Fibroblast of lung (primary cell): ENCODE measurements around the gene MRPL27. TPM values are rescaled to one million over a fixed set of nuclear protein-coding genes. Genes with fewer than 3 reads are reported as not detected.
A peak's percentile ranks its signal among the peaks of the same experiment; 100 is the strongest.

Experiments
- DNase-seq, 2 donors: peaks; one replicate each; pipeline versions ENCODE4 v3.0.0 to v3.0.0-alpha.2; 2010; ENCODE audit warnings: low read depth in 2 of 2
- H2AFZ ChIP-seq: 2 replicates; pipeline ENCODE4 v1.5.1; 2012; ENCODE audit warnings: low read length, control low read depth, inconsistent platforms
- H3K27ac ChIP-seq: 2 replicates; pipeline ENCODE4 v1.5.1; 2011; ENCODE audit warnings: low read length, control low read depth; ENCODE audit not compliant: insufficient read depth
- H3K27me3 ChIP-seq: 2 replicates; pipeline ENCODE4 v1.5.1; 2011; ENCODE audit warnings: mild to moderate bottlenecking, low read length; ENCODE audit not compliant: control insufficient read depth, insufficient read depth
- H3K36me3 ChIP-seq: 2 replicates; pipeline ENCODE4 v1.5.1; 2011; ENCODE audit warnings: low read length; ENCODE audit not compliant: control insufficient read depth, insufficient read depth
- H3K4me1 ChIP-seq: 2 replicates; pipeline ENCODE4 v1.5.1; 2011; ENCODE audit warnings: low read length; ENCODE audit not compliant: control insufficient read depth, insufficient read depth; ENCODE audit errors: extremely low read depth
- H3K4me2 ChIP-seq: 2 replicates; pipeline ENCODE4 v1.5.1; 2011; ENCODE audit warnings: low read length, control low read depth; ENCODE audit not compliant: insufficient read depth; ENCODE audit errors: extremely low read depth
- H3K4me3 ChIP-seq, 4 experiments: fragments of 200-600 bp in 1 of 4; sonication (generic) in 1 of 4; replicated peaks in 1 of 4; 2 replicates each; pipeline ENCODE4 v1.5.1; 2011 to 2016; ENCODE audit warnings: low read length in 4 of 4, low read depth in 3 of 4, mild to moderate bottlenecking in 3 of 4, control low read depth in 2 of 4, inconsistent platforms in 1 of 4, mixed read lengths in 1 of 4; ENCODE audit not compliant: insufficient read depth in 1 of 4; ENCODE audit errors: control extremely low read depth in 1 of 4
- H3K79me2 ChIP-seq: 2 replicates; pipeline ENCODE4 v1.5.1; 2012; ENCODE audit warnings: mild to moderate bottlenecking, low read length, inconsistent platforms; ENCODE audit not compliant: control insufficient read depth, insufficient read depth
- H3K9ac ChIP-seq: 2 replicates; pipeline ENCODE4 v1.5.1; 2011; ENCODE audit warnings: mild to moderate bottlenecking, low read length, control low read depth; ENCODE audit not compliant: insufficient read depth
- H3K9me3 ChIP-seq: 2 replicates; pipeline ENCODE4 v1.5.1; 2012; ENCODE audit warnings: low read depth, low read length; ENCODE audit not compliant: control insufficient read depth, insufficient read depth
- H4K20me1 ChIP-seq: 2 replicates; pipeline ENCODE4 v1.5.1; 2011; ENCODE audit warnings: low read length; ENCODE audit not compliant: control insufficient read depth, insufficient read depth; ENCODE audit errors: extremely low read depth
- EZH2 ChIP-seq: IDR thresholded peaks from 2 replicates; pipeline ENCODE4 v1.5.1; 2012; ENCODE audit warnings: low read length, control low read depth, mild to moderate bottlenecking; ENCODE audit errors: missing control alignments
- polyA plus RNA-seq, 2 donors: library from polyadenylated mRNA; depleted of rRNA in 1 of 2; stranded (reverse) in 1 of 2; unstranded in 1 of 2; fragments of >200 nt; gene quantifications; 2 replicates each; pipeline ENCODE4 v1.2.1, GENCODE V29; 2011 to 2012; ENCODE audit warnings: missing spikeins in 1 of 2
- total RNA-seq: library from RNA; depleted of rRNA; stranded (reverse); fragments of >200 nt; gene quantifications from 2 replicates; pipeline ENCODE4 v1.2.1, GENCODE V29; 2014
- TF ChIP-seq, protein P1 (sequence below), 2 donors: IDR thresholded peaks in 1 of 2; conservative IDR thresholded peaks in 1 of 2; 1 replicate in 1 of 2; 2 replicates in 1 of 2; pipeline ENCODE4 v1.5.1; 2011 to 2012; ENCODE audit warnings: low read length in 2 of 2, control low read depth in 1 of 2, inconsistent platforms in 1 of 2, low read depth in 1 of 2, mild to moderate bottlenecking in 1 of 2

Gene MRPL27
- total and polyA plus RNA-seq, 2 donors (not counting 1 experiment from before 2014, with no cell fraction given): 53.3 to 113 TPM

DNA sequence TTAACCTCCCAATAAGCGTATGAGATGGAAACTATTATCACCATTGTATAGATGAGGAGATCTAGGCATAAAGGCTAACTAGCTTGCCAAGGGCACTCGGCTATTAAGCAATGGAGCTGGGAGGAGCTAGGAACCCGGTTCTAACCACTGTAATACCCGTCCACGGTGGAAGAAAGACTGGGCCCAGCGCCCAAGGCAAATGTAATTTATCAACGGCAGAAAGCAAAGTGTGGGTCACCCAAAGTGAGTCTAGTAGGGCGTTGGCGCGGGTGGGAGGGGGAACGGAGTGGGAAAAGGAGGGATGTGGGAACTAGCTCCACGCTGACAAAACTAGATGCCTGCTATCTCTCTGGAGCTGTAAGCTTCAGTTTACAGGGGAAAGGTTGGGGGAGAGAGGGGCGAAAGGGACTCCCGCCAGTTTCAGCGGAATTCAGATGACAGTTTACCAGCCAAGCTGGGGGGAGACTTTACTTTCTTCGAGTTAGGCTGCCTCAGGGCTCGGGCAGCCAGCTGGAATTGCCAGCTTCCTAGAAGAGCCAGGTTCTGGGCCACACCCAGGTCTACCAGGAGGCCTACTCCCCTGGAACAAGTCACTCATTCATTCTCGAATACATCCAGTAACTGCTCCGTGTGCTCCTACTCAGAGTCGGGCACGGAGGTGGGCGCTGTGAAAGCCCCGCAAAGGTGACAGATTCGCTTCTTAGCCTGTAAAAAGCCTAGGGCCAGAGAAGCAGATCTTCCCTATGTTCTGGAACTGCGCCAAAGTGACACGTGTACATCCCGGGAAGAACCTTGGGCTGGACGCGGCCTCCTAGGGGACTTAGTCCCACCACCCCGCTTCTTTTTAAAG is 23.5 kb upstream of the MRPL27 start:
- Histone ChIP-seq H3K4me3 (peak overlapping the region; percentile 96 to 100 (median 98)), H3K9ac (peak overlapping the region; percentile 100), H3K4me1 (peaks cover 7% of the 10 kb centered on the region), H3K9me3 (no peaks in the 10 kb centered on the region), H4K20me1 (peaks cover 2% of the 10 kb centered on the region), H3K27ac (peak overlapping the region; percentile 98), H3K36me3 (peaks cover 30% of the 10 kb centered on the region), H2AFZ (no peak overlapping the region), H3K4me2 (peak overlapping the region; percentile 97), H3K79me2 (peaks cover 57% of the 10 kb centered on the region), H3K27me3 (no peaks in the 10 kb centered on the region)
- DNase-seq: peak; percentile 70 to 81
- TF ChIP-seq EZH2: no peak
- TF ChIP-seq, protein P1, sequence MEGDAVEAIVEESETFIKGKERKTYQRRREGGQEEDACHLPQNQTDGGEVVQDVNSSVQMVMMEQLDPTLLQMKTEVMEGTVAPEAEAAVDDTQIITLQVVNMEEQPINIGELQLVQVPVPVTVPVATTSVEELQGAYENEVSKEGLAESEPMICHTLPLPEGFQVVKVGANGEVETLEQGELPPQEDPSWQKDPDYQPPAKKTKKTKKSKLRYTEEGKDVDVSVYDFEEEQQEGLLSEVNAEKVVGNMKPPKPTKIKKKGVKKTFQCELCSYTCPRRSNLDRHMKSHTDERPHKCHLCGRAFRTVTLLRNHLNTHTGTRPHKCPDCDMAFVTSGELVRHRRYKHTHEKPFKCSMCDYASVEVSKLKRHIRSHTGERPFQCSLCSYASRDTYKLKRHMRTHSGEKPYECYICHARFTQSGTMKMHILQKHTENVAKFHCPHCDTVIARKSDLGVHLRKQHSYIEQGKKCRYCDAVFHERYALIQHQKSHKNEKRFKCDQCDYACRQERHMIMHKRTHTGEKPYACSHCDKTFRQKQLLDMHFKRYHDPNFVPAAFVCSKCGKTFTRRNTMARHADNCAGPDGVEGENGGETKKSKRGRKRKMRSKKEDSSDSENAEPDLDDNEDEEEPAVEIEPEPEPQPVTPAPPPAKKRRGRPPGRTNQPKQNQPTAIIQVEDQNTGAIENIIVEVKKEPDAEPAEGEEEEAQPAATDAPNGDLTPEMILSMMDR (conservative IDR thresholded peaks at IDR 0.05 in 1 of 2, IDR thresholded peaks at IDR 0.05 in 1 of 2; ENCODE audit: low read depth in 1 of 2, low read length in 2 of 2): no peak

DNA sequence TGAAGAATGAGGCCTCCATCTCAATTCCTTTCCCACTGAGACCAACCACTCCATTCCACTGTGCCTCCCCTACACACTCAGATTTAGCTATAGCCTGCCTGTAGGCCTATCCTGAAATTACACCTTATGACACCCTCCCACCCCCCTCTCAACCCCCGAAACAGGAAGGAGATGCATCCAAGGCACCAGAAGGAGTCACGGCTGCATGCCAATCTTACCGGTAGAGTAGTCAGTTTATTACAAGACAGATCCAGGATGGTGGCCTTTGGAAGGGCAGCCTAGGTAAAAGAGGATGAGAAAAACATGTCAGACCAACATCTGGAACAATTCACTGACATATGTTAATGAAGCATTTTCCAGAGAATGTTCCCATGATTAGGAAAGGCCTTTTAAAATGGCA is 21.7 kb upstream of the MRPL27 start:
- Histone ChIP-seq H3K4me3 (peak overlapping the region; percentile 41 to 100 (median 98)), H4K20me1 (peaks cover 2% of the 10 kb centered on the region), H3K9ac (peak overlapping the region; percentile 2), H3K79me2 (peaks cover 69% of the 10 kb centered on the region), H3K4me2 (peak overlapping the region; percentile 97), H3K27ac (peak overlapping the region; percentile 10), H3K4me1 (peaks cover 7% of the 10 kb centered on the region), H2AFZ (no peak overlapping the region), H3K9me3 (no peaks in the 10 kb centered on the region), H3K27me3 (no peaks in the 10 kb centered on the region), H3K36me3 (peaks cover 36% of the 10 kb centered on the region)
- no peak for DNase-seq
- TF ChIP-seq, protein P1 (conservative IDR thresholded peaks at IDR 0.05 in 1 of 2, IDR thresholded peaks at IDR 0.05 in 1 of 2; ENCODE audit: low read depth in 1 of 2, low read length in 2 of 2): no peak
- TF ChIP-seq EZH2: no peak

DNA sequence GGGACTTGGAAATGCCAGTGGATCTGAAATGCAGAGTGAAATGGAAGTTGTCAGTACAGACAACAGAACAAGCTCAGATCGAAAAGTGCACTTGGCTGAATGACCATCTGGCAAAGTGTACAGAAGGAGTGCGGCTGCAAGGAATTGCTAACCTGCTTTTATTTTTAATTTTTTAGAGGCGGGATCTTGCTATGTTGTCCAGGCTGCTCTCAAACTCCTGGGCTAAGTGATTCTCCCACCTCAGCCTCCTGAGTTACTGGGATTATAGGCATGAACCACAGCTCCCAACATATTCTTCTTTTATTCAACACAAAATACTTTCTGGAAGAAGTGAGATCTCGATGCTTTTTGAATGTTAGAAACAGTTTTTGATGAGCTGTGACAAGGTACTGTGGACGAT is 20.7 kb upstream of the MRPL27 start:
- H3K79me2 ChIP-seq: peaks cover 77% of the 10 kb centered on the region
- H3K4me3 ChIP-seq: no peak overlapping the region
- H3K36me3 ChIP-seq: peaks cover 42% of the 10 kb centered on the region
- no peaks in the 10 kb centered on the region for H3K27me3 ChIP-seq
- no peak overlapping the region for H3K27ac ChIP-seq
- no peak for DNase-seq
- H3K4me2 ChIP-seq: no peak overlapping the region
- peaks cover 7% of the 10 kb centered on the region for H3K4me1 ChIP-seq
- no peaks in the 10 kb centered on the region for H3K9me3 ChIP-seq
- TF ChIP-seq EZH2: no peak
- TF ChIP-seq, protein P1 (conservative IDR thresholded peaks at IDR 0.05 in 1 of 2, IDR thresholded peaks at IDR 0.05 in 1 of 2; ENCODE audit: low read depth in 1 of 2, low read length in 2 of 2): no peak
- no peak overlapping the region for H2AFZ ChIP-seq
- H4K20me1 ChIP-seq: peaks cover 2% of the 10 kb centered on the region
- H3K9ac ChIP-seq: no peak overlapping the region
